Measurements from ENCODE around the gene NEBL. TPM values are rescaled to one million over a fixed set of nuclear protein-coding genes. Genes with fewer than 3 reads are reported as not detected.

The NEBL gene
- total RNA-seq, 1 experiment from 2014 or later: 3.4 TPM

DNA sequence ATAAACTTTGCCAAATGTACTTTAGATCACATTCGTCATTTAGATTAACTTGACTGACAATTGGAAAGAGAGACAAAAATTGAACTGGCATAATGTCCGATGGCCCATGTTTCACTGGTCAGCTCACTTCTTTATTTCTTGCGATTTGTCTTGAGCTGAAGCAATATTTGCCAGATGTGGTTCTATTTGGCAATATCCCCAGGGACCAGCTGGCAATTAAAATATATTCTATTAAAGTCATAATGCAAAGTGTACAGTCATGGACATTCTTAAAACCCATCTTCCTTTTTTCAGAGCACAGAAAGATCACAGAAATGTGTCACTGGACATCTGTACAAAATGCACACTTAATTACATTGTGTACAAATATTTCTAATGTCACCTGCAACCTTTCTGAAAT lies 26.3 kb downstream of the NEBL start:
- DNase-seq (ENCODE audit: low spot score): no peak

DNA sequence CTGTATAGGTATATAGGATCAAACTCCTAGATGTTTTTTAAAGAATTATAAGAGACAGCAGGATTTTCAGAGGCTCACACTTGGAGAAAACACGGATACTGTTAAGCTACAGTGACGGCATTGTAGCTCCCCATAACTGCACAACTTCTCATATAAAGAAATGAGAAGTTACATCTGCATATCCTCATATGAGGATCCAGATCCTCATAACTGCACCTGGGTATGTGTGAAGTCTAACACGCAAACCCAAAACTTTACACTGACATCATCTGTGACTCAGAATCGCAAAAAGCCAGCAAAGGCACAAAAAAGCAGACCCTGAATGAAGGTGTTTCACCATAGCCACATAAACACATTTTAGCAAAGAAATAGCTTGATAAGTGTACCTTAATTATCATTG lies 34.1 kb downstream of the NEBL start:
- no peak for DNase-seq (ENCODE audit: low spot score)

DNA sequence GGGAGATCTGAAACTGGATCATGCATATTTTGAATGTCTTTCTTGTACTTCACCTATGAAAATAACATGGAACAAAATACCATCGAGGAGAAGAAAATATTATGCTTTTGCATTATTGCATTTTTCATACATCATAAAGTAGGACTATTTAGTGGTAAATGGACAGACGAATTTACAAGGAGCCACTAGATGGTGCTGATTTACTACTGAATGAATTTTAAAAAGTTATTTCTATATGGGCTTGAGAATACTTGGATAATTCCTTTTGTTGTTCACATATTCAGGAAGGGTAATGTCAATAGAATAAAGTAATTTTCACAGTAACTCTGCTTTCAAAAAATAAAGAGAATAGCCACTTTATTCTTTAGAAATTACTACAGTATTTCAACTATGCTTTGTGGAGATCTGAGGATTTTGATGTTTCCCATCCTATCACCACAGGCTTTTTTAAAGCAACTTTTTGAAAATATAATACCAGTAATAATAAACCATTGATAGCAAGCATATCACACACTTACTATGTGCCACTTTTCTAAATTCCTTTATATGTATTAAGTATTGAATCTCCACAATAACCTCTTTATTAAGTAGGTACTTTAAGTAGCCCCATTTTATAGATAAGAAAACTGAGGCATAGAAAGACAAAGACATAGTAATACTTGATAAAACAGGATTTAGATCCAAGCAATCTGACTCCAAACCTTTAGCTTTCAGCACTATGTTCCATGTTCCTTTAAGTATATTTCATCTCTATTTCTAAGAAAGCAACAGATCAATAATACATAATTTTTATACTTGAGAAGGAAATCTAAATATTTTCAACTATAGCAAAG lies 38.6 kb downstream of the NEBL start:
- peak; percentile 48 for DNase-seq (ENCODE audit: low spot score)

DNA sequence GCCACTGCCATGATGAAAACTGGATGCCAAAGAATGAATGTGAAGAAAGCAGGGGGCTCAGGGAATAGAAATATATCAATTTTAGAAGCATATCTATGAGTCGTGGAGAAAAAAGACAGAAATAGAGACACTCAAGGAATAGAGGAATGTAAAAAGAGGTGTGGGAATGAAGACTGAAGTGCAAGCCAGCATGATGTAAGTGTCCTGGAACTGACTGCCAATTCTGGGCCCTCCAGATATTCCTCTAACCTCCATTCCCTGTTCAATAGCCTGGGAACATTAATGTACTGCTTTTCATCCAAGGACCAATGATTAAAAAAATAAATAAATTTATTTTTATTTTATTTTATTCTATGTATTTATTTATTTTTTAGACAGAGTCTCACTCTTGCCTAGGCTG lies 40.6 kb downstream of the NEBL start:
- DNase-seq (ENCODE audit: low spot score): no peak

DNA sequence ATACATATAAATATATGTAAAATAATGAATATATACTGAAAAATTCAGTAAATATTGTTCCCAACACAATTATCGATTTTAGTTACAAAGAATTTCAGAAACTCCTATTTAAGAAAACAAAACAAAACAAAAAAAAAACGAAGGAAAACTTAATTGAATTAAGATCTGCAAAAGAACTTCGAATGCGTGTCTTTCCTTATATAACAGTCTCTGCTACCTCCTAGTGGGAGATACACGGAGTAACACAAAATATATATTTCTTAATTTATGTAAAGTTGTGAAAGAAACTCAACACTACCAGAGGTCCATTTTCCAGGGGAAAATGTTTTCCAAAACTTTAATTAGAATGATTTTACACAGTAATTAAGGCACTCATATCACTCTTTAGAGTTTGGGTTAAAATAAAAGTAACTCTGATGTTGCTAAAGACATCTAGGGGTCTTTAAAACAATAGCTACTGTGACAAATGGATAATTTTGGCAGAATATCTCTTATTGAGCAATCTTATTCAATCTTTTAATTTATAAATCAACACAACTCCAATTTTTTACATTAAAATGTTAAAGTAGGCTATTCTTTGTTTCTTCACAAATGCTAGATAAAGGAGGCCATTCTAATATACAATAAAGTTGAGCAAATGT lies 41.6 kb downstream of the NEBL start:
- DNase-seq (ENCODE audit: low spot score): peak; percentile 26

DNA sequence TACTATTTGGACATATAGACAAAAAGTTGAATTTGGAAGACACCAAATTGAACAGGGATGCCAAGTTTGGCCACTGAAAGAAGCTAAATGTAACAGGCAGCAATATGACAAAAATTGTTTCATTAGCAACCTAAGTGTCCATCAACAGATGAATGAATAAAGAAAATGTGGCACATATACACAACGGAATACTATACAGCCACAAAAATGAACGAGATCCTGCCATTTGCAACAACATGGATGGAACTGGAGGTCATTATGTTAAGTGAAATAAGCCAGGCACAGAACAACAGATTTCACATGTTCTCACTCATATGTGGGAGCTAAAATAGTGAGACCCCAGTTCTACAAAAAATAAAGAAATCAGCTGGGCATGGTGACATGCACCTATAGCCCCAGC lies 43.8 kb downstream of the NEBL start:
- no peak for DNase-seq (ENCODE audit: low spot score)

DNA sequence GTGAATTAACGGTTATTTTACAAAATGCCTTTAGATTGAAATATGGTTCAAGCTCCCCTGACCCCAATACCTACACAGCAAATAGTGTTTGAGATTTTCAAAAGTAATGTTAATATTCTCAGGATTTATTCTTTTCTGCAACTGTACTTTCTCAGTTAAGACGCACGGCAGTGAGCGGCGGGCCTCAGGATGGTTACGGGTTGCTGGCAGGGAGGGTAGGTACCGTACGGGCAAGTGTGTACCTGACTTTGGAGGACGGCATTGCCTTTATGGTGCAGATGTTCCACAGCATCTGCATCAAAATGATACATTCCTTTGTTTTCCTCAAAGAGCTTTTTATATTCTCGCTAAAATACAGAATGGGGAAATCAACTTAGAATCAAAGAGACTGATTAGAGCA lies 44.8 kb downstream of the NEBL start:
- no peak for DNase-seq (ENCODE audit: low spot score)

DNA sequence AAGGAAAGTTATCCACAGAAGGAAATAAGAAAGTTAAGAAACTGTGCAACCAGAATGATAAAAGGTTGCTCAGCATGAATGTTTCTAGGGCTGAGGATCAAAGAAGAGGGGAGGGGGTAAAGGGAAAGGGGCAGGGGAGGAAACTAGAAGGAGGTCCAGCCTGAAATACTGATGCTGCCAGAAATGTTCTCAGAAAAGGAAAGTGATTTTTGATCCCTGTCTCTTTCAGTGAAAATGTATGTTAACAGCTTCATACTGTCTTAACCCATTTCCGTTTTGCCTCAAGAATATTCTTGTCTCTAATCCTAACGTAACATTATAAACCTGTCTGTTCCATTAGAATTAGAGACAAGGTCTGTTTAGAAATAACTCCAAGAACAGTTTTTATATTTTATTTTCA lies 49.6 kb downstream of the NEBL start:
- no peak for DNase-seq (ENCODE audit: low spot score)

DNA sequence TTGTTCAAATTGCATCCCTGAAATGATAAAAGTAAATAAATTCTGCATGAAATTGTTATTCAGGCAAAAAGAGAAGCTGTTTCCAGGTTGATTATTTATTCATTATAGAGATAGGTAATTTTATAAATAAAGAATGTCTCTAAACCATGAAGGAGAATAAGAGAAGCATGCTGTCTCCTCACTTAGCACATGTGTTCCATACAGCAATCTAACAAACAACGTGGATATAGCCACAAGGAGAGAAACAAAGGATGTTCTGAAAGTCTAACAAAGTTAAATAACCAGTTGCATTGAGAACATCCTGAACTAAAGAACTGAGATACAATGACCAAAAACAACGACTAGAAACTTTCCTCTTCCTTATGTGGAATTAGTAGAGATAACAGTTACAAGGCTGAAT lies 50.8 kb downstream of the NEBL start:
- no peak for DNase-seq (ENCODE audit: low spot score)

DNA sequence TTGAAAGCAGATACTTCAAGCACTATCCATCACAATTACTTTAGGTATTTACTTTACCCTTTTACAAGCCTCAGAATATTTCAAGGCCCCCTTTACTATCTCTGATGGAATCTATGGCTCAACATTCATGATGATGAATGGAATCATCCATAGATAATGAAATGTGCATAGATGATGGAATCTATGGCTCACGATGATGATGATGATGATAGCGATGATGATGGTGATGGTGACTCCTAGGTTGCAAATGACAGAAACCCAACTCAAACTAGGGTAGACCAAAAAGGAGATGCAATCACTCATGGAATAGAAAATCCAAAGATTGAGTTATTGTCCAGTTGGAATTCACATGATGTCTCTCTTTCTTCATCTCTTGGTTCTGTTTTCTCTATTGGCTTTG lies 55.7 kb downstream of the NEBL start:
- no peak for DNase-seq (ENCODE audit: low spot score)

DNA sequence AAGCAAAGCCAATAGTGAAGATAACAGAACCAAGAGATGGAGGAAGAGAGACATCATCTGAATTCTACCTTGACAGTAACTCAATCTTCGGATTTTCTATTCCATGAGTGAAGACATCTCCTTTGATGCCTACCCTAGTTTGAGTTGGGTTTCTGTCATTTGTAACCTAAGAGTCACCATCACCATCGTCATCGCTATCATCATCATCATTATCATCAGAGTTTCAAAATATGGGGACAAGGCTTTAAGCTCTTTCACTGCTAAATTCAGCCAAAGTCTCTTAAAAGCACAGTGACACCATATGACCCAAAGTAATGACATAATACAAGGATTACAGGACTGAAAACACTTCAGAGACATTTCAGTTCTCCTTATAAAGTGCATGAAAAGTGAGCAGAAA lies 57.2 kb downstream of the NEBL start:
- DNase-seq (ENCODE audit: low spot score): no peak

DNA sequence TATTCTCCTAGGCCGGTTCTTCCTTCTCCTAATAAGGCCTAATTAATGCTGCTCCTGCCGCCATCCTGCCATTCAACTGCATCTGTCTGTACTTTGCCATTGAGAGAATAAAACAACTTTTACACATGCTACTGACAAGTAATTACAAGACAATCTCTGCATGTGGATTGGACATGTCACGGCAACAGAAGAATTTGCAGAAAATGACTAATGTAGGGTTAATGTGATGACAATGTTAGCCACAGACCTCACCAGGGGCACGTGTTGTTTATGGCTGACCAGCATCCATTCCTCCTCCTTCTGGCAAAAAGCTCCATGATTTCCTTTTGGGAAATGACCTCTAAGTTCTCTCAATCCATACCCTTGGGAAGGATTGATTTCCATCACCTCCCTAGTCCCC lies 58.0 kb downstream of the NEBL start:
- peak; percentile 42 for DNase-seq (ENCODE audit: low spot score)

DNA sequence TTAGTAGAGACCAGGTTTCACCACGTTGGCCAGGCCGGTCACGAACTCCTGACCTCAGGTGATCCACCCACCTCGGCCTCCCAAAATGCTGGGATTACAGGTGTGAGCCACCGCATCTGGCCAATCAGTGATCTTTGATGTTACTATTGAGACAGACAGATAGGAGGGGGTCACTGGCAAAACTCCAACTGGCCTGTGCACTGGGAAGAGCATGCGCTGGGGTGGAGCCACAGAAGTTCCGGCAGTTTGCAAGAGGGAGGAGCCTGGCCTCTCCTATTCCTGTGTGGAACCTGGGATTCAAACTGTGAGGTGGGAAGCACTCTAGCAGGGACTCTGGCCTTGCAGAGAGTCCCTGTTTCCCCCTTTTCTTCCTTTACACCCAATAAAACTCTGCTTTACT lies 60.7 kb downstream of the NEBL start:
- no peak for DNase-seq (ENCODE audit: low spot score)

DNA sequence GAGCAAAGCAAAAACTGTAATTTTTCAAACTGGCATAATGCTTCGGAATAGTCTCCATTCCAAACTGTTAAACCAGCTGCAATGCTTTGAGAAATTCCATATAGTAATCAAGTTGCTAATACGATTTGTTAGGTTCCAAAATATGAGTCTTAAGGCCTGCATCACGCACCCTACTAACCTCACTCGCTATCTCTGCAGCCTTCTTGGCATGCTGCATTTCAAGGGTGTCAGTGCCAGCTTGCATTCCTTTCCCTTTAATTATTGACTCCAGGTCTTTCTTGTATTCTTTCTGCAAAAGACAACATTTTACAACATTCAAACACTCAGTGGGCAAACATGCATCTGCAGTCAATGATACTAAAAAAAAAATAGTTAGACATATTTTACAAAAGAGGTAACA lies 61.8 kb downstream of the NEBL start:
- no peak for DNase-seq (ENCODE audit: low spot score)

DNA sequence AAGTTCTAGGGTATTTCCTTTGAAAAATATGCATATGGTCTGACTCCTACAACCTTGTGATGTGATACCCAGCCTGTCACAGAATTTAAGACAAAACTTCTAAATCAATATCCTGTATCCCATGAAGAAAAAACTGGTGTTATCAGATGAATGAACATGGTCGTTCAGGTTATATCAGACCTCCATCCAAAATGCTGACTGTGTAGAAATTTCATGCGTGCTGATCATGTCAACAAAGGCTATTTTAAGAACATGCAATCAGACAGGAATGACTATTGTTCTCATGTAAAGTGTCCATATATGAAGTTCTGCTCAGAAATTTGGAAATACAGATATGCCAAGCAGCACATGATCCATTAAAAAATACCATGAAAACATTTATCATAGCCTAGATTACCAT lies 62.3 kb downstream of the NEBL start:
- no peak for DNase-seq (ENCODE audit: low spot score)

DNA sequence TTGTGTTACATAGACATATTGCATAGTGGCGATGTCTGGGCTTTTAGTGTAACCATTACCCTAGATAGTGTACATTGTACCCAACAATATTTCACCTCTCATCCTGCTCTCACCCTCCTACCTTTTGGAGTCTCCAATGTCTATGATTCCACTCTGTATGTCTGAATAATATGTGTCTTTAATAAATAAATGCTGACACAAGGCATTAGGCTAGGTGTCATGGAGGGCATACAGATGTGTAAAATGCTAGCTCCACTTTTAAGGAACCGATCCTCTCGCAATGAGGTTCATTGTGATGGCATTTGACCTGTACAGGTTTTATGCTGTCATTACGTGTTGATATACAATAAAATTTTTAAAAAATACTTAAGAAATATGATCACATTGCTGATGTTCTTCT lies 74.3 kb downstream of the NEBL start:
- no peak for DNase-seq (ENCODE audit: low spot score)

DNA sequence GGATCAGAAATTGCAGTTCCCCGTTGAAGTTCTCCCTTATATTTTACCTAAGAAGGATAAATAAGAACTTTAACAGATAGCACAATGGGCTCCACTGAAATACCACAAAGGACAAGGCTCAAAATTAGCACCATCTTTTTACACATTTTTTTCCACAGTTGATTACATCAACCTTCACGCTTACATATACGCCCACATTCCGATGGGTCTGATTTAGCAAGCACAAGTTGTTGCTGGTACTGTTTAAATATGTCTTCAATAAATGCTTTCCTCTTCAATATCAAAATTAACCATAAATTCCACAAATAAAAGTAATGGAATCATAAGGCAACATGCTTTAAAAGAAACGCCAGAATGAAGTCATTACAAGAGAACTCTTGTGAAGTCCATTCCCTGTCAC lies 79.5 kb downstream of the NEBL start:
- DNase-seq (ENCODE audit: low spot score): no peak

DNA sequence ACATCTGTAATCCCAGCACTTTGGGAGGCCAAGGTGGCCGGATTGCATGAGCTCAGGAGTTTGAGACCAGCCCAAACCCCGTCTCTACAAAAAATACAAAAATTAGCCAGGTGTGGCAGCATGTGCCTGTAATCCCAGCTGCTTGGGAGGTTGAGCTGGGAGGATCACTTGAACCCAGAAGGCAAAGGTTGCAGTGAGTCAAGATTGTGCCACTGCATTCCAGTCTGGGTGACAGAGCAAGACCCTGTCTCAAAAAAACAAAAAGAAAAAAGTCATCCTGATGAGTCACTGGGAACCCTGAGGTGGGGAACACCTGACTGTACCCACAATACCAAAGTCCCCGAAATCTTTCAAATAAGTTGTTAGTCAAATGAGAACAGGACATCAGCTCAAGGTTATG lies 80.0 kb downstream of the NEBL start:
- DNase-seq (ENCODE audit: low spot score): no peak

DNA sequence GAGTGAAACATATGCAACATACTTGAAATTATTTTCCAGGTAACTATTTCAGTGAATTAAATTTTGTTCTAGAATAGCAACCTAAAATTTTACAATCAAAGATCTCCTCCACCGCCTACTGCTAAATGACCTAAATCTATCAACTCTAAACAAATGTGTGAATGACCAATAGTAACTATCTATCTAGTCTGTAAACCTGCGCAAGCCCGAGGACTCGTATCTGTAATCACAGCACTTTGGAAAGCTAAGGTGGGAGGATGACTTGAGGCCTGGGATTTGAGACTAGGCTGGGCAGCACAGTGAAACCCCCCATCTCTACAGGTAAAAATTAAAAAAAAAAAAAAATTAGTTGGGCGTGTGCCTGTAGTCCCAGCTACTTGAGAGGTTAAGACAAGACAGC lies 83.0 kb downstream of the NEBL start:
- no peak for DNase-seq (ENCODE audit: low spot score)

DNA sequence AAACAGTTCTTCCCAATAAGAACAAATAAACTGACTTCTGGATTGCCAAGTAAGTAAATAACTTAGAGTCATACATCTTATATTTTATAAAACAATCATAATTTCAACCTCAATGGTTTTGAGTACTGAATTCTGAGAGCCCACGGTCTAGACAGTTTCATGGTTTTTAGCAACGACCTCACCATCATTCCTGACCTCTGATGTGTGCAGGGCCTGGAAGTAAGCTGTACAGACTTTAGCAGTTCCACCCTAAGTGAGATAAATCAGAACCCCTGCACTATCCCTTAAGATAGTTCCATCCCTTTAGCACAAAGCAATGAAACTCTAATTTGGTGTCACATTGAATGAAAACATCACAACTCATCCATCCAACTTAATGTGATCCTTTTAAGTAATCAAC lies 86.0 kb downstream of the NEBL start:
- DNase-seq (ENCODE audit: low spot score): no peak

DNA sequence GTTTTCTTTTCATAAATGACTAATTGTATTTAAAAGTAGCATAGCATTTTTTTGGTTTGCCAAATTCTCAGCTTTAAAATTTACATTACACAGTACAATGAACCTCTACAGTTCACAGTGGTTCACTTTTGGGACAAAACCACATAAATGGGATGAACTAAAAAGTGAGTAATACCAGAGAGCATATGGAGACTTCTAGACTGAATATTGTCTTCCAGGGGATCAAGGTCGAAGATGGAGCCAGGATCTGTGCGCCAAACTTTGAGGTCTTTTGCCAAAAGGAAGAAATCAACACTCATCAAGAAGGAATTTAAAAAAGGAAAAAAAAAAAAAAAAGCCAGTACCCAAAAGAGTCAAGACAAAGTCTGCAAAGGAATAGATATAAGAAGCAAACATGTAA lies 87.5 kb downstream of the NEBL start:
- DNase-seq (ENCODE audit: low spot score): no peak

DNA sequence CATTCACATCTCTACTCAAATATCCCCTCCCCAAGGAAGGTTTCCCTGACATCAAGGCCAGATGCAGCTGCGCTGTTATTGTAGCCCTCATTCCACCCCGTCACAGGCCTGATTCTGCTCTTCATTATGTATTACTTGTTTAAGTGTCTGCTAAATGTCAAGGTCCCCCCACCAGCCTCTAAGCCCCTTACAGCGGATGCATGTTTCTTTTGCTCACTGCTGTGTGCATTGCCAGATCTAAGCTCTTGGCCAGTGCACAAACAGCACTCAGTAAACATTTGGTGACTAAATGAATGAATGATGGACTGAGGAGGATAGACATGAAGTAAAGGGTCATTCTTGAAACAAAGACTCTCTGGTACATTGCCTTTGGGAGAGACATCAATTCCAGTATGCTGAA lies 90.6 kb downstream of the NEBL start:
- DNase-seq (ENCODE audit: low spot score): no peak

DNA sequence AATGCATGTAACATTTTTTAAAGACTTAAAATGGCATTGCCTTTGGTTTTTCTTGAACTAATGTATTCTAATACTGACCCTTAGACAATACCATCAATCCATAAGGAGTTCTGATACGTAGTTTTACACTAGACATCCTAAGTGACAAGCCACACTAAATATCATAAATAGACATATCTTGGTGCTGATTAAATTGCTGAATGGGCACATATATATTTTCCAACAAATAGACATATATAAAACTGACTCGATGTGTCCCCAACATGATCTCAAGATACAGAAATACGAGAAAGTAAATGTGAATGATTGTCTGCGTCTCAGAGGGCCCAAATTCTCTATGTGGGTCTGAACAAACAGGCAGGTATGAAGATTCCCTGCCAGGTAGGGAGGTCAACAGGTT lies 99.8 kb downstream of the NEBL start:
- no peak for DNase-seq (ENCODE audit: low spot score)

DNA sequence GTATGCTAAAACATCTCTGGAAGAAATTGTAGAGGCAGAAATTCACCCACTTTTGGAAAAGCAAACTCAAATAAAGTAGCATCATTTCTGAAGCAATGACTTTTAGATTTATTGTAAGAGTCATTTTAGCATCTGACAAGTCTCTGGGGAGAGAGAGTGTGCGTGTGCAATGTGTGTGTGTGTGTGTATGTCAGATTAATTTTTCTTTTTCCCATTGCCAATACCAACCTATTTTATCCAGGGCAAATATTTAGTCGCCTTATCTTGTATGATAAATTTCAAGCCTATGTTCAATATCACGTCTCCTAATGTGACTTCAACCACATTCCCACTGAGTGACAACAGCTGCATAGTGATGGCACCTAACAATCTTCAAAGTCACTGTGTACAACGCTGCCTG lies 101.7 kb downstream of the NEBL start:
- DNase-seq (ENCODE audit: low spot score): no peak
